NCI-H187 treated with DMSO at 0.1 percent for 48 hours (cell line): ENCODE measurements around the gene IBA57.

Source experiments
- DNase-seq: peaks from one replicate; lab custom pipeline; 2025; lab: John Stamatoyannopoulos, UW

IBA57 gene

DNA sequence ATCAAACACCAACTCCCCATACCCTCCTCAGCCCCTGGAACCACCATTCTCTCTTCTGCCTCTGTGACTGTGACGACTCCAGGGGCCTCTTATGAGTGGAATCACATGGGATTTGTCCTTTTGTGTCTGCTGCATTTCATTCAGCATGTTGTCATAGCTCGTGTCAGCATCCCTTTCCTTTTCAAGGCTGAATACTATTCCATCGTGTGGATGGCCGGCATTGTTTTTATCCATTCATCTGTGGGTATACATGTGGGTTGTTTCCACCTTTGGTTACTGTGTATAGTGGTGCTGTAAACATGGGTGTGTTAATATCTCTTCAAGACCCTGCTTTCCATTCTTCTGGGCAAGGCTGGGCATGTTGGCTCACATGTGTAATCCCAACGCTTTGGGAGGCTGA lies 25.2 kb downstream of the IBA57 start:
- no peak for DNase-seq

DNA sequence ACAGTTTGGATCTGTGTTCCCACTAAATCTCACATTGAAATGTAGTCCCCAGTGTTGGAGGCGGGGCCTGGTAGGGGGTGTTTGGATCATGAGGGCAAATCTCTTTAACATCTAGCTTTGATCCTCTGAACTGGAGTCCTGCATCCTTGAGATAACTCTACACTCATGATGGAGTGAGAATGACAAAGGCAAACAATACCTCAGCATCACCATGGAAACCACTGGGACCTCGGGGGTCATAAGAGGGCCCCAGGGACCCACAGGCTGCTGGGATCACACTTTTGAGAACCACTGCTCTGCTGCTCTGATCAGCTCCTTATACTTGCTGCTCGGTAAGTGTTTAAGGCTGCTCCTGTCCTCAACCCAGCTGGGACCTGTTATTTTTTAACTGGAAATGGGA lies 28.8 kb downstream of the IBA57 start:
- DNase-seq, result no peak

DNA sequence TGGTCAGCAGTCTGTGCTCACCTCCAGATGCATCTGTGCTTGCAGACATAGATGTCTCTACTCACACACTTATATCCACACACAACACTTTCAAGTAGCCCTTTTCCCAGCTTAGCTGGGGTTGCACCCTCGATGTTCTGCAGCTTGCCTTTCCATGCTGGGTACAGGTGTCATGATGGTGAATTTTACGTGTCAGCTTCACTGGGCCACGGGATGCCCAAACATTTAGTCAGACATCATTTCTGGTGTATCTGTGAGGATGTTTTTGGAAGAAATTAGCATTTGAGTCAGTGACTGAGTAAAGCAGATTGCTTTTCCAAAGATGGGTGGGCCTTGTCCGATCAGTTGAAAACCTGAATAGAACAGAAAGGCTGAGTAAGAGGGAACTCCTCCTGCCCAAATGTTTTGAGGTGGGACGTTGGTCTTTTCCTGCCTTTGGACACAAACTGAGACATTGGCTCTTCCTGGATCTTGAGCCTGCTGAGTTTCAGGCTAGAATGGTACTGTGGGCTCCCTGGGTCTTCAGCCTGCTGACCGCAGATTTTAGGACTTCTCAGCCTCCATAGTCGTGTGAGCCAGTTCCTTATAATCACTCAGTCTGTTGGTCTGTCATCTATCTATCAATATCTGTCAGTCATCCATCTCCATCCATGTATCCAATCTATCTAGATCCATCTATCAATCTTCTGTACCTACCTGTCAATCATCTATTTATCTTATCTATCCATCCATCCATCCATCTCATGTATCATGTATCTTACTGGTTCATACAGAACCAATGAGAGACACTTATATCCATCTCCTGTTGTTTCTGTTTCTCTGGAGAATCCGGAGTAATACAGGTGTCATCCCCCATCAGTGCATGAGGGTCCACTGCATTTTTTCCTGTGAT lies 29.6 kb downstream of the IBA57 start:
- DNase-seq, result no peak

DNA sequence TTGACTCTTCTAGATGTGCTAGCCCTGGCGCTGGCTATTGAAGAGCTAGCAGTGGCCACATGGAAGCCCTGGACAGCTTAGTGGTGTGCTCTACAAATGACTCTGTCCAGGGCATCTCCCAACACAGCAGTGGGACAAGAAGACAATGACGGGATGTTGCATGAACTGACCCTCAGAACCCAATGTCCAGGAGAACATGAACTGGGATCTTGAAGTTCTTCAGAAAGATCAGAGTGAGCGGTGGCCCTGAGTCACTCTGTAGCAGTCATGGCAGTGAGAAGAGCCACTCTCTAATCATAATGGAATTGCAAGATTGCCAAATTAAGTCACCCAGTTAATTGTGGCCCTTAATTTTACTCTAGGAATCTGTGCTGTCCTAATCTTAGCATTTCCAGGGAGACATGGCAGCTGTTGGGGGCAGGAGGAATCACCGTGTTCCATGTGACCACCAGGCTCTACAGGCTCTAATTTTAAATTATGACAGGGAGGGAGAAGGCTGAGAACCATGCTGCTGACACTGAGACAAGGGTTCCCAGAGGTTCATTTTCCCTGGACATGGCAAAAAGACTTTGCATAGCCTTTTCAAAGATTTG lies 32.0 kb downstream of the IBA57 start:
- DNase-seq, result no peak

DNA sequence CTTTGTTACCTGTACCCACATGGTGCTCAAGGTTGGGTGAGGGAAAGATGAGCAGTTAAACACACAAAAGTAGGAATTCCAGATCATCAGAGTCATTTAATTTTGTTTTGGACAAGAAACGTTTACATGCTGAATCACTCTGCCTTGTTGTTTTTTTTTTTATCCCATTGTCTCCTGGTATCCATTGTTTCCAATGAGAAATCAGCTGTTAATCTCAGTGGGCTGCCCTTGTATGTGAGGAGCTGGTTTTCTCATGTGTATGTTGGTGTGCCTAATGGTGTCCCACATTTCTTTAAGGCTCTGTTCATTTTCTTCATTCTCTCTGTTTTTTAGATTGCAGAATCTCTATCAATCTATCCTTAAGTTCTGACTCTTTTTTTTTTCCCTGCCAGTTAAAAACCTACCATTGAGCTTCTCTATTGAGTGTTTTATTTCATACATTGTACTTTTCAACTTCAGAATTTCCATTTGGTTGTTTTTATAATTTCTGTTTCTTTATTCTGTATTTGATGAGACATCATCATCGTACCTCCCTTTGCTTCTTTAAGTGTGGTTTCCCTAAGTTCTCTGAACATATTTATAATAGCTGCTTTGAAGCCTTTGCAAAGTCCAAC lies 33.5 kb downstream of the IBA57 start:
- no peak for DNase-seq

DNA sequence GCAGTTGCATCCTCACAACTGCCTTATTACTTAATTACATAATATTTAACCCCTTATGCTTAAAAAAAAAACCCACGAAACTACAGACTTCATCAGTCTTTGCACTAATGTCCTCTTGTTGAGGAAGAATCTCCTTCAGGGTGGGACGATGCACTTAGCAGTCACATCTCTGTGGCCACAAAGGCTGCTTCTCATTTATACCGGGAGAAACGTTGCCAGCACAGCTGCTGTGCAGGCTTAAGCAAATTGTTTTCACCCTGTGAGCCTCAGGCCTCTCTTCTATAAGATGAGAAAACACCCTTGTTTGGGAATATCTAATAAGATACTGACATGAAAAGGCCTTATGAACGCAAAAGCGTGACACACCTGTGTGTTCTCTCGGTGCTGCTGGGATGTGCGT lies 39.4 kb downstream of the IBA57 start:
- DNase-seq, result no peak

DNA sequence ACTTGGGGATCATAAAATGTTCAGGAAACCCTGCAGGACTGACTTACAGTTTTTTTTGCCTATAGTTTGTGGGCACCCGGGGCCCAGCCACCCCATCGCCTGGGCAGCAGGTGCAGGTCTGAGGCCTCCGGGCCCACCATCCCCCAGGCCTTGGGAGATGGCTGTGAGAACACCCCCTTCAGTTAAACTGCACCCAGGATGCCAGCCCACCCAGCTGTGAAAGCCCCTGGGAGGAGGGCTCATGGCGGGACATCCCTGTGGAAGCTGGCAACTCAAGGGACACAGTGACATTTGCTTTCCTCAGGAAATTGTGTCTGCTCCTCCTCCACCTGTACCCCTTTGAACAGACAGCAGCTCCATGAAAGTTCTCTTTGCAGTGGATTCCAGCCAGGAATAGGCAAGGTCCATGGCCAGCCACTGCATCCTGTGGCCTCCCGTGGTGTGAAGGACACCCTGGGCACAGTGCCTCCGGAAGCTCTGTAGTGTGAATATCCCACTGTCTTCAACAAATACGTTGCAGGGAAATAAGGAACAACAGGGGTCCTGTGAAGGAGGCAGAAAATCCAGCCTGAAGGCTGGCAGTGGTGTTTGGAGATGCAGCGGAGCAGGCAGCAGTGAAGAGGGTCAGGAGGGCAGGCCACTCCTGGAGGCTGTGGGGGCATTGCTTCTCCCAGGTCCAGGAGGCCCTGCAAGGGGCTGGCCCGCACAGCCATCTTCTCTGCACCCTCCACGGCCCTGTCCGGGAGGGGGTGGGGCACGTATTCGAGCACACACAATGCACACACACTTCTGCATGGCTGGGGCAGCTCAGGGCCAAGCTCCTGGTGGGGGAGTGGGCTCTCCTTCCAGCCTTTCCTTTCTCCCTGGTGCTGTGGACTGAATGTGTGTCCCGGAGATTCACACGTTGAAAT lies 40.2 kb downstream of the IBA57 start:
- DNase-seq, result no peak

DNA sequence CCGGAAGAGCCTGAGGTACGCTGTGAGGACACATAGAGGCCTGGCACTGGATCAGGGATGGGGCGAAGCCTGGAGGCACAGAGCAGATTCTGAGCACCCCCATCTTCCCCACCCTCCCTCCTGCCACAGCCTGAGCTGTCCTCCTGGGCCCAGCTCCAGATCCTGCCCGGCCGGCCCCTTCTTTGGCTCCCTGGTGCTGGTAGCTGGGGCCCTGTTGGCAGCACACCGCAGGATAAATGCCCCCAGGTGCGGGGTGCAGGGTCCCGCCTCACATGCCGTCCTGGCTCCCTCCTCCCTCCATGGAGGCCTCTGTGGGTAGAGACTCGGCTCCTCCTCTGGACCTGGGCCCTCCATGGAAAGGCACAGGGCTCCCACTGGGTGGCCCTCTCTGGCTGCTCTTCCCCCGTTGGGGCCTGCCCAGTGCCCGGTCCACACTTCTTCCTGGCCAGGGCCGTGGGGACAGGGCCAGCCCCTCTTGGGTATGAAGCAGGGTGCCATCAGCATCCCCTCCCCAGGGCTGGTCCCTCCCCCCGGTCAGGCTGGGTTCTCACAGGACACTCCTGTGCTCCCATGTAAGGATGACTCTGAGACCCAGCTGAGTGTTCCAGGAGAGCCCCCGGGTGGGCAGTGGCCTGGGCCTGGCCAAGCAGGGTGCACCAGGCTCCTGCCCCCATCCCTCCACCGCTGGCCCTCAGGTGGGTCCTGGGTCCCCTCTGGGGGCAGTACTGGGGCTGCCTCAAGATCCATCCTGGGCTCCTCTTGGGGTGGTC lies 41.2 kb downstream of the IBA57 start:
- DNase-seq, result no peak

DNA sequence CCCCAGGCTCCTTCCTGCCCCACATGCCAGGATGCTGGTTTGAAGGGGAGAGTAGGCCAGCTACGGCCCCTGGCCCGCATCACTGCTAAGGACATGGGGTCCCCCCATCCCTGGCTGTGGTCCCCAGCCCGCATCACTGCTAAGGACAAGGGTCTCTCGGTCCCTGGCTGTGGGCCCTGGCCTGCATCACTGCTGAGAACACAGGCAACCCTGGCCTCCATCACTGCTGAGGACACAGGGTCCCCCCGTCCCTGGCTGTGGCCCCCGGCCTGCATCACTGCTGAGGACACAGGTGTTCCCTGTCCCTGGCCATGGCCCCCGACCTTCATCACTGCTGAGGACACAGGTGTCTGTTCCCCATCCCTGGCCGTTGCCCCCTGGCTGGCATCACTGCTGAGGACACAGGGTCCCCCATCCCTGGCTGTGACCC lies 41.8 kb downstream of the IBA57 start:
- DNase-seq, result no peak

DNA sequence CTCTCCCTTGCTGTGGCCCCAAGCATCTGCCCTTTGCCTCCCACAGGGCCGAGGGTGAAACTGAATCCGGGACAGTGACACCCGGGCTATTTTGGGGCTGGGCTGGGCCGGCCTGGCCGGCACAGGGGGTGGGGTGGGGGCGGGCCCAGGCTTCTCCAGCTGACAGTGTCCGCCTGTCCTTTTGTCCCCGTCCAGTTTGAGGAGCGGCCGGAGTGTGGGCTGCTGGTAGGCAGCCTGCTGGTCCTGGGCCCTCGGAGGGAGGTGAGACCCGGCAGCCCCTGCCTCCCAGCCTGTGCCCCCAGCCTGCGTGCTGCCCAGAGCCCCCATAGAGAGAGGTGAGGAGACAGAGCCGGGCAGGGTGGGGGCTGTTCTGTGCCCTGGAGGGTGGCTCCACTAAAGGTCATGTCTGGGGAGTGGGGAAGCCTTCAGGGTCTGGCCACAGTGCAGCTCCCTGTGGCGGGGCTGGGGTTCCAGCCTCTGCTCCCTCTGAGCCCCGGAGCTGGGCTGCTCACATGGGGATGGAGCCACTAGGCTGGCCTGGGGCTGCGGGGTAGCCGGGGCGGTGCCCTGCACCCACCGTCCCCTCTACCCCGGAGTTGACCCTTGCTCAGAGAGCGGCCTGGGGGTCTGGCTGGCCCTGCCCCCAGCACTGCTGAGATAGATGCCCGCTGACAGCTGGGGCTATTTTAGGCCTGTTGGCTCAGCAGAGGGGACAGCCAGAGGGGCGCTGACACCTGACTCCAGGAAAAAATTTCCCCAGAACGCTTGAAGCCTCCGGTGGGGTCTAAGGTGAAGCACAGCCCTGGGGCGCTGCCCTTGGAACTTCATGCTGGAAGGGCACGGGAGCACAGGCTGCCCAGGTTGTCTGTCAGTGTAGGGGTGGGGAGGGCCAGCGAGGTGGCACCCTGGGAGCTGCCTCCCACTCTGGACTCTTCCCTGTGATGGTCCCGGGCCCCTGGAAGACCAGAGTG lies 42.5 kb downstream of the IBA57 start, which contains the start of gene OBSCN:
Gene OBSCN, plus strand, starts transcription at position 194 of the 971 bp plus-strand sequence. CDS start 3,740 bp downstream, outside the sequence.
- DNase-seq, result no peak

DNA sequence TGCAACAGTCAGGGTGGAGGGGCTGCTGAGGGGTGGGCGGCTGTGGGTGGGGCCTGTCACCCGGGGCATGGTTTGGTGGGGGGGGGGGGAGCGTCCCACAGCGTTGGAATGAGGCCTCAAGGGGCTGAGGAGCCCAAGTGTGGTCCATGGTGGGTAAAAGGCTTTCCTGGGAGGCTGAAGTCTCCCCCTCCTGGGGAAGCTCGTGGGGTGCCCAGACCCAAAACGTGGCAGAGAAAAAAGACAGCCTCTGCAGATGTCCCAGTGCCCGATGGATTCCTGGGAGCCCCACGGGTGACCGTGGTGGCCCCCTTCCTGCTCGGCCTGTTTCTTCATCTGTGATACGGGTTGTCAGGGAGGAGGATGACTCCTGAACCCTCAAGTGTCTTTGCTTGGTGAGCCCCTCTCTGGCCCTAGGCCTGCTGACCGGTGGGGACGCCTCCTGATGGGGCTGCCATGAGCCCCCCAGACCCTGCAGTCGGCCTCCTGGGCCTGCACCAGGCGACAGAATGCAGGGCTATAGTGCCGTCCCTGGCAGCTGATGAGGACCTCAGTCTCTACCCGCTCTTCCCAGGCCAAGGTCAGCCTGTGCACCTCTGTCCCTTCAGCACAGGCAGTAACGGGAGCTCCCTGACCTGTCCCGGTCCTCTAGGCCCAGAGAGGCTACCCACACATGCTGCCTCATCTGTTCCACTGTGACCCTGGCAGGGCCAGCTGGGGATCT lies 43.4 kb downstream of the IBA57 start:
- DNase-seq, result no peak

DNA sequence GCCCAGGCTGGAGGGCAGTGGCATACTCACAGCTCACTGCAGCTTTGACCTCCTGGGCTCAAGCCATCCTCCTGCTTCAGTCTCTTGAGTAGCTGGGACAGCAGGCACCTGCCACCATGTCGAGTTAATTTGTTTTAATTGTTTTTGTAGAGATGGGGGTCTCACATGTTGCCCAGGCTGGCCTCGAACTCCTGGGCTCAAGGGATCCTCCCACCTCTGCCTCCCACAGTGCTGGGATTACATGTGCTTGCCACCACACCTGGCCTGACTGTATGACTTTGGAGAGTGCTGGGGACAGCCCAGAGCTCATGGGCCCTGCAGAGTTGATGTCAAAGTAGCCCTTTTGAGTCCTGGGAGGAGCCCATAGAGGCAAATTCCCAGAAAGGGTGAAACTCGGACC lies 44.1 kb downstream of the IBA57 start:
- DNase-seq, result no peak

DNA sequence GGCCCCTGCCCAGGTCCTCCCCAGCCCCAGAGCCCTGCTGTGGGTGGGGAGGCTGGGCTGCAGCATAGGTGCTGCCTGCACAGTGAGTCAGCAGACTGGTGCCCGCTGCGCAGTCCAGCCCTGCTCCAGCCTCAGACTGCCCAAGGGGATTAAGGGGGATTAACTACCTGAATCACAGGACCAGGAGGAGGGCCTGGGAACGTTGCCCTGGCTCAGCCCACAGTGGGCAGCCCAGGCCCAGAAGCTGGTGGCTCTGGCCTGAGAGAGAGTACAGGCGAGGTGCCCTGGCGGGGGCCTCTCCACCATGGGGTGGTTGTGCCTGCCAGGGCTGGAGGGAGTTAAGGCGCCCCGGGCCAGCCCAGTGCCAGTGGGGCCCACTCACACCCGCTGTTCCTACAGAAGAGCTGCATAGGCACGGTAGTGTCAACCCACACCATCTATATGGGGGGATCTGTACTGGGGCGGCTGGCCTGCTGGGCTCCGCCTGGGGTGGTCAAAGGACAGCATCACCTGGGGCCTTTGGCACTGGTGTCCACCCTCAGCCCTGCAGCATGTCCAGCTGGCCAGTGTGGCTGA lies 44.6 kb downstream of the IBA57 start:
- no peak for DNase-seq

DNA sequence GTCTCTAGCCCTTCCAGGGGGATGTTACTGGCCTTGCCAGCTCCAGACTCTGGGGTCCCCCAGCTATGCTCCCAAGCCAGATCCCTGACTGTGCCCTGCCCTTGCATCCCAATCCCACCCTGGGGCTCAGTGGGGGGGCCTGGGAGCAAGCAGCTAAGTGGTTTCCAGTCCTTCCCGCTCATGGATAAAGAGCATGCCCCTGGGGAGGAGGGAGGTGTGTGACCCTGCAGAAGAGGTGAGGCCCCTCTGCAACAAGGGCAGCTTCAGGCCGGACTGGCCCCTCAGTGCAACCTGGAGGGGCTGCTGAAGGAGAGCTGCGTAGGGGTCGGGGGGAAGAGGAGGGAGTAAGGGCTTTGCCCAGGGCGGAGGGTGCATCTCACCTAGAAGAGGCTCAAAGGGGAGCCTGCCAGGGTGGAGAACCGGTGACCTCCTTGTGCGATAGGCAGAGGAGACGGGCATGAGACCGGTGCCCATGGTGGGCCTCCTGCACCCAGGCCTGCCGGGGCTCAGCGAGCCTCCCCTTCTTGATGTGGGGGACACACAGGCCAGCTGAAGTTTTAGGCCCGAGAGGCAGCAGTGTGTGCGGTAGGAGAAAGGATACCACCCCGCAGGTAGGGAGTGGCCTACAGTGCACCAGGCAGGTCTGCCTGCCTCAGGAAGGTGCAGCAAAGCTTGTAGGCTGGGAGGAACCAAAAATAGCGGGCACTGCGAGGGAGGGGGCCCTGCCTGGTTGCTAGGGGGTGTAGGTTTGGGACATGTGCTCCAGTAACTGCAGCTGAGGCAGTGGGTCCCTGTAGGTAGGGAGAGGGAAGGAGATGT lies 45.3 kb downstream of the IBA57 start:
- DNase-seq, result no peak

DNA sequence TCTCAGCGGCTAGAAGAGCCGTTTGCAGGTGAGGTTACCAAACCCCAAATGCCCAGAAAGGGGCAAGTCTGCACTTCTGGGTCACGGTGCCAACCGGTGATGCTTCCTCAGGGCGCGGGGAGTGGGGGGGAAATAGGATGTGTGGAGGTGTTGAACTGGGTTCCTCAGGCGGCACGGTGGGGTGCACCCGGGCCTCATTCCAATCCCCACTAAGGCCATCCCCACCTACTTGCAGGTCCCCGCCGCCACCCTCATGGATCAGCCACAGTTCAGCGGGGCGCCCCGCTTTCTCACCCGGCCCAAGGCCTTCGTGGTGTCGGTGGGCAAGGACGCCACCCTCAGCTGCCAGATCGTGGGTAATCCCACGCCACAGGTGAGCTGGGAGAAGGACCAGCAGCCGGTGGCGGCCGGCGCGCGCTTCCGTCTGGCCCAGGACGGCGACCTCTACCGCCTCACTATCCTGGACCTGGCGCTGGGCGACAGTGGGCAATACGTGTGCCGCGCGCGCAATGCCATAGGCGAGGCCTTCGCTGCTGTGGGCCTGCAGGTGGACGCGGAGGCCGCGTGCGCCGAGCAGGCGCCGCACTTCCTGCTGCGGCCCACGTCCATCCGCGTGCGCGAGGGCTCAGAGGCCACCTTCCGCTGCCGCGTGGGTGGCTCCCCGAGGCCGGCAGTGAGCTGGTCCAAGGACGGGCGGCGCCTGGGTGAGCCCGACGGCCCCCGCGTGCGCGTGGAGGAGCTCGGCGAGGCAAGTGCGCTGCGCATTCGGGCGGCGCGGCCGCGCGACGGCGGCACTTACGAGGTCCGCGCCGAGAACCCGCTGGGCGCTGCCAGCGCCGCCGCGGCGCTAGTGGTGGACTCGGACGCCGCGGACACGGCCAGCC lies 46.2 kb downstream of the IBA57 start:
- no peak for DNase-seq

DNA sequence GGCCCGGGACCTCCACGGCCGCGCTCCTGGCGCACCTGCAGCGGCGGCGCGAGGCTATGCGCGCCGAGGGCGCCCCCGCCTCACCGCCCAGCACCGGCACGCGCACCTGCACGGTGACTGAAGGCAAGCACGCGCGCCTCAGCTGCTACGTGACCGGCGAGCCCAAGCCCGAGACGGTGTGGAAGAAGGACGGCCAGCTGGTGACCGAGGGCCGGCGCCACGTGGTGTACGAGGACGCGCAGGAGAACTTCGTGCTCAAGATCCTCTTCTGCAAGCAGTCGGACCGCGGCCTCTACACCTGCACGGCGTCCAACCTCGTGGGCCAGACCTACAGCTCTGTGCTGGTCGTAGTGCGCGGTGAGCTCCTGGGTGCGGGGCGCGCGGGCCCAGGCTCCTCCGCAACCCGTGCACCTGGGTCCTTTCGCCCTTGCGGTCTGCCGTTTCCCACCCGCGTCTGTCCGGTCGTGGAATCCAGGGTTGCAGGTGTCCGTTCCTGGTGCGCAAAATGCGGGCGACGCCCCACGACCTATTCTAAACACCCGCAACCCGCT lies 46.9 kb downstream of the IBA57 start:
- no peak for DNase-seq
